Lung (tissue), 12 donors: Measurements from ENCODE around the gene C1S. TPM values are rescaled to one million over a fixed set of nuclear protein-coding genes. Genes with fewer than 3 reads are reported as not detected.

Experiments used
- ATAC-seq: fragments of 200-7000 bp; cut with Tn5 transposase; one replicate; pipeline ENCODE4 v1.9.1; 2020; ENCODE audit warnings: moderate number of reproducible peaks; ENCODE audit not compliant: insufficient read depth, low FRiP score
- DNase-seq, 3 donors: peaks; one replicate each; pipeline ENCODE4 v3.0.0-alpha.2; 2013 to 2017
- H3K27ac ChIP-seq, 2 donors: one replicate each; pipeline ENCODE4 v1.5.1; 2013; ENCODE audit warnings: mild to moderate bottlenecking in 2 of 2, moderate library complexity in 2 of 2, control low read depth in 1 of 2, inconsistent platforms in 1 of 2, low read depth in 1 of 2, low read length in 1 of 2
- H3K27me3 ChIP-seq, 3 donors: one replicate each; pipeline ENCODE4 v1.5.1; 2013; ENCODE audit warnings: low read length in 2 of 3; ENCODE audit not compliant: control insufficient read depth in 3 of 3, insufficient read depth in 3 of 3
- H3K36me3 ChIP-seq, 4 donors: one replicate each; pipeline ENCODE4 v1.5.1; 2013; ENCODE audit warnings: low read length in 4 of 4, mild to moderate bottlenecking in 1 of 4, moderate library complexity in 1 of 4; ENCODE audit not compliant: control insufficient read depth in 4 of 4, insufficient read depth in 4 of 4
- H3K4me1 ChIP-seq, 5 donors: one replicate each; pipeline ENCODE4 v1.5.1; 2013; ENCODE audit warnings: low read length in 5 of 5, mild to moderate bottlenecking in 2 of 5, moderate library complexity in 1 of 5; ENCODE audit not compliant: control insufficient read depth in 5 of 5, insufficient read depth in 5 of 5
- H3K4me3 ChIP-seq: one replicate; pipeline ENCODE4 v1.5.1; 2013; ENCODE audit warnings: mild to moderate bottlenecking, control low read depth, moderate library complexity
- H3K9ac ChIP-seq, 2 donors: one replicate each; pipeline ENCODE4 v1.5.1; 2013; ENCODE audit warnings: low read length in 2 of 2, control low read depth in 1 of 2; ENCODE audit not compliant: insufficient read depth in 1 of 2
- H3K9me3 ChIP-seq, 4 donors: one replicate each; pipeline ENCODE4 v1.5.1; 2013; ENCODE audit warnings: low read length in 3 of 4, mild to moderate bottlenecking in 1 of 4, moderate library complexity in 1 of 4; ENCODE audit not compliant: control insufficient read depth in 4 of 4, insufficient read depth in 3 of 4
- CTCF ChIP-seq: IDR thresholded peaks from 2 replicates; pipeline ENCODE4 v1.5.1; 2012; ENCODE audit warnings: mild to moderate bottlenecking; ENCODE audit errors: control extremely low read depth, extremely low read depth
- WGBS, 2 donors: extraction: QIAGEN DNeasy Blood & Tissue Kit; methylation state at CpG; one replicate each; pipeline ENCODE4 v1.1.7; 2013; 5-methylcytosine and 5-hydroxymethylcytosine counted together
- polyA plus RNA-seq, 2 donors: library from polyadenylated mRNA; stranded (reverse); fragments of 200-250 nt; gene quantifications; one replicate each; pipeline ENCODE4 v1.2.1, GENCODE V29; 2013
- total RNA-seq, 2 donors: library from RNA; depleted of rRNA in 1 of 2; stranded (reverse); fragments of >200 nt in 1 of 2; gene quantifications; one replicate each; pipeline ENCODE4 v1.2.1, GENCODE V29; 2014 to 2021
- donor health status: control.
- donor health status: control.
- donor health status: Bipolar disorder and iron deficiency.
- donor health status: healthy.
- donor health status: DM: yes; HTN: yes; CAD: no.

Gene C1S
- total and polyA plus RNA-seq, 4 donors = 148 to 291 (median 253) TPM

- no peak for DNase-seq
- no peak for ATAC-seq
- no peak overlapping the region for H3K27ac ChIP-seq
- peaks cover 0 to 13% (median 7%) of the 10 kb centered on the region in 4 donors for H3K36me3 ChIP-seq
- H3K27me3 ChIP-seq = no peaks in the 10 kb centered on the region
- peaks cover 0 to 15% (median 1%) of the 10 kb centered on the region in 5 donors for H3K4me1 ChIP-seq
- H3K9me3 ChIP-seq = no peaks in the 10 kb centered on the region
- H3K9ac ChIP-seq = no peak overlapping the region
- WGBS, 2 donors = 90 to 92% methylated on average over 7 of the region's 7 CpGs
- no peak for TF ChIP-seq CTCF
- no peak overlapping the region for H3K4me3 ChIP-seq
Measured at GRCh38 chr12:7065073-7065623, 4.6 kb downstream of the C1S start.

- no peak for DNase-seq
- 91% methylated on average over 2 of the region's 2 CpGs for WGBS, 2 donors
- peaks cover 0 to 13% (median 7%) of the 10 kb centered on the region in 4 donors for H3K36me3 ChIP-seq
- no peak overlapping the region for H3K9ac ChIP-seq
- no peak for TF ChIP-seq CTCF
- no peak overlapping the region for H3K4me3 ChIP-seq
- no peak overlapping the region for H3K27ac ChIP-seq
- no peak for ATAC-seq
- peaks cover 0 to 1% (median 0%) of the 10 kb centered on the region in 5 donors for H3K4me1 ChIP-seq
- H3K27me3 ChIP-seq = no peaks in the 10 kb centered on the region
- H3K9me3 ChIP-seq = no peaks in the 10 kb centered on the region
Measured at GRCh38 chr12:7066596-7066995, 6.1 kb downstream of the C1S start.

- 85 to 92% methylated on average over 7 of the region's 7 CpGs for WGBS, 2 donors
- Histone ChIP-seq H3K4me1 (peaks cover 0 to 1% (median 0%) of the 10 kb centered on the region in 5 donors), H3K27me3 (no peaks in the 10 kb centered on the region), H3K9me3 (no peaks in the 10 kb centered on the region), H3K36me3 (peaks cover 0 to 13% (median 7%) of the 10 kb centered on the region in 4 donors), H3K4me3 (no peak overlapping the region), H3K27ac (no peak overlapping the region), H3K9ac (no peak overlapping the region)
- DNase-seq = no peak
- no peak for TF ChIP-seq CTCF
- ATAC-seq = no peak
Measured at GRCh38 chr12:7067096-7067495, 6.6 kb downstream of the C1S start.
